Sigmoid colon (tissue), 7 donors: ENCODE measurements around the gene SYNPO. TPM values are rescaled to one million over a fixed set of nuclear protein-coding genes. Genes with fewer than 3 reads are reported as not detected.
A peak's percentile ranks its signal among the peaks of the same experiment; 100 is the strongest.

ENCODE experiments used
- DNase-seq: peaks from one replicate; pipeline ENCODE4 v3.0.0-alpha.2; 2019
- H3K27ac ChIP-seq, 4 donors: fragments of 200-600 bp; sonication (generic); one replicate each; pipeline ENCODE4 v1.5.1; 2016 to 2019; ENCODE audit warnings: mild to moderate bottlenecking in 1 of 4
- H3K27me3 ChIP-seq, 3 donors: fragments of 200-600 bp; sonication (generic); one replicate each; pipeline ENCODE4 v1.5.1; 2019; ENCODE audit warnings: mild to moderate bottlenecking in 1 of 3
- H3K36me3 ChIP-seq, 4 donors: fragments of 200-600 bp; sonication (generic); one replicate each; pipeline ENCODE4 v1.5.1; 2016 to 2019
- H3K4me1 ChIP-seq, 4 donors: fragments of 200-600 bp; sonication (generic); one replicate each; pipeline ENCODE4 v1.5.1; 2017 to 2019
- H3K4me3 ChIP-seq, 4 donors: fragments of 200-600 bp; sonication (generic); one replicate each; pipeline ENCODE4 v1.5.1; 2017 to 2019; ENCODE audit warnings: mild to moderate bottlenecking in 2 of 4, moderate library complexity in 1 of 4
- H3K9me3 ChIP-seq, 4 donors: fragments of 200-600 bp in 3 of 4; sonication (generic) in 3 of 4; one replicate each; pipeline versions ENCODE4 v1.5.1 to v1.6.1; 2013 to 2019
- CTCF ChIP-seq, 4 experiments: fragments of 450-650 bp in 3 of 4; fragments of 200-600 bp in 1 of 4; IDR thresholded peaks; one replicate each; pipeline ENCODE4 v1.5.1; 2016 to 2019; ENCODE audit warnings: antibody characterized with exemption in 4 of 4, mild to moderate bottlenecking in 3 of 4, moderate library complexity in 2 of 4
- EP300 ChIP-seq, 4 donors: sonication (generic); formaldehyde crosslinking; IDR thresholded peaks; one replicate each; pipeline ENCODE4 v1.6.1; 2017; ENCODE audit warnings: antibody characterized with exemption in 4 of 4
- POLR2A ChIP-seq, 2 donors: fragments of 450-650 bp; IDR thresholded peaks; one replicate each; pipeline ENCODE4 v1.6.1; 2016; ENCODE audit warnings: antibody characterized with exemption in 2 of 2, mild to moderate bottlenecking in 2 of 2, moderate library complexity in 2 of 2
- POLR2AphosphoS5 ChIP-seq, 4 donors: sonication (generic); formaldehyde crosslinking; IDR thresholded peaks; one replicate each; pipeline ENCODE4 v1.6.1; 2017; ENCODE audit warnings: antibody characterized with exemption in 4 of 4
- WGBS, 2 donors: extraction: QIAGEN DNeasy Blood & Tissue Kit; methylation state at CpG; one replicate each; pipeline ENCODE4 v1.1.7; 2013; 5-methylcytosine and 5-hydroxymethylcytosine counted together
- intact Hi-C: fragments of 100-400 bp; cut with DNase I; formaldehyde crosslinking; loops from one replicate; pipeline ENCODE4 v1.15.1; 2023
- polyA plus RNA-seq, 3 donors: library from polyadenylated mRNA; stranded (reverse); fragments of 200-250 nt; gene quantifications; one replicate each; pipeline ENCODE4 v1.2.3, GENCODE V29; 2013
- total RNA-seq, 4 donors: library from RNA; depleted of rRNA; stranded (reverse); fragments of >200 nt; gene quantifications; one replicate each; pipeline ENCODE4 v1.1.0, GENCODE V29; 2016
- donor health status: healthy with polysubstance abuse.
- donor health status: Bipolar disorder and iron deficiency.
- donor health status: healthy.

SYNPO gene
- total and polyA plus RNA-seq, 7 donors, result 7.1 to 30.1 (median 18.6) TPM

- Histone ChIP-seq H3K9me3 (no peaks in the 10 kb centered on the region), H3K36me3 (peaks cover 0 to 22% (median 9%) of the 10 kb centered on the region in 4 donors), H3K4me3 (no peak overlapping the region), H3K4me1 (peaks cover 0 to 44% (median 16%) of the 10 kb centered on the region in 4 donors), H3K27me3 (no peaks in the 10 kb centered on the region), H3K27ac (no peak overlapping the region)
- TF ChIP-seq POLR2AphosphoS5 (IDR thresholded peaks at IDR 0.05) (no peak), CTCF (IDR thresholded peaks at IDR 0.05) (no peak), EP300 (IDR thresholded peaks at IDR 0.05) (no peak), POLR2A (IDR thresholded peaks at IDR 0.05) (no peak)
- no peak for DNase-seq
- intact Hi-C loops, result loop anchor here (5.0 kb wide), 1 partner anchor 33 kb away; no protein-coding TSS in a partner anchor
- 91 to 93% methylated on average over 38 of the region's 38 CpGs for WGBS, 2 donors
These were observed 9.9 kb downstream of the SYNPO start for GRCh38 chr5:150650021-150651006.

- intact Hi-C loops, result loop anchor here (5.0 kb wide), 1 partner anchor 34 kb away; no protein-coding TSS in a partner anchor
- no peak for DNase-seq
These were observed 10.9 kb downstream of the SYNPO start for GRCh38 chr5:150651382-150651781.

GRCh38 chr5:150651924-150652671 is 11.6 kb downstream of the SYNPO start:
- H3K27me3 ChIP-seq, result no peaks in the 10 kb centered on the region
- TF ChIP-seq POLR2A (IDR thresholded peaks at IDR 0.05), result no peak
- TF ChIP-seq CTCF (IDR thresholded peaks at IDR 0.05), result no peak
- TF ChIP-seq POLR2AphosphoS5 (IDR thresholded peaks at IDR 0.05), result no peak
- no peak for TF ChIP-seq EP300 (IDR thresholded peaks at IDR 0.05)
- peak overlapping the region in 2 of 4 donors; percentile 1 to 27 for H3K27ac ChIP-seq
- peaks cover 0 to 48% (median 22%) of the 10 kb centered on the region in 4 donors for H3K4me1 ChIP-seq
- no peaks in the 10 kb centered on the region for H3K9me3 ChIP-seq
- H3K4me3 ChIP-seq, result no peak overlapping the region
- H3K36me3 ChIP-seq, result peaks cover 0 to 22% (median 9%) of the 10 kb centered on the region in 4 donors
- 82 to 92% methylated on average over 13 of the region's 13 CpGs for WGBS, 2 donors
- intact Hi-C loops, result loop anchor here (5.0 kb wide), 1 partner anchor 35 kb away; no protein-coding TSS in a partner anchor
- DNase-seq, result no peak

More at GRCh38 chr5:150651382-150651781, 10.9 kb downstream of the SYNPO start:
- Histone ChIP-seq H3K27ac (no peak overlapping the region), H3K4me1 (peaks cover 0 to 45% (median 18%) of the 10 kb centered on the region in 4 donors), H3K27me3 (no peaks in the 10 kb centered on the region), H3K9me3 (no peaks in the 10 kb centered on the region), H3K36me3 (peaks cover 0 to 22% (median 9%) of the 10 kb centered on the region in 4 donors), H3K4me3 (no peak overlapping the region)
- TF ChIP-seq CTCF (IDR thresholded peaks at IDR 0.05), result no peak
- TF ChIP-seq EP300 (IDR thresholded peaks at IDR 0.05), result no peak
- TF ChIP-seq POLR2A (IDR thresholded peaks at IDR 0.05), result no peak
- no peak for TF ChIP-seq POLR2AphosphoS5 (IDR thresholded peaks at IDR 0.05)
- WGBS, 2 donors, result 44 to 48% methylated on average over 1 of the region's 1 CpG

- peaks cover 0 to 48% (median 27%) of the 10 kb centered on the region in 4 donors for H3K4me1 ChIP-seq
- H3K27me3 ChIP-seq, result no peaks in the 10 kb centered on the region
- TF ChIP-seq POLR2A (IDR thresholded peaks at IDR 0.05) (no peak), CTCF (IDR thresholded peaks at IDR 0.05) (no peak), POLR2AphosphoS5 (IDR thresholded peaks at IDR 0.05) (no peak), EP300 (IDR thresholded peaks at IDR 0.05) (no peak)
- H3K9me3 ChIP-seq, result no peaks in the 10 kb centered on the region
- H3K27ac ChIP-seq, result peak overlapping the region in 2 of 4 donors; percentile 28 to 45
- WGBS, 2 donors, result 76 to 79% methylated on average over 5 of the region's 5 CpGs
- intact Hi-C loops, result loop anchor here (5.0 kb wide), 1 partner anchor 36 kb away; no protein-coding TSS in a partner anchor
- H3K36me3 ChIP-seq, result peaks cover 0 to 20% (median 9%) of the 10 kb centered on the region in 4 donors
- DNase-seq, result no peak
- no peak overlapping the region for H3K4me3 ChIP-seq
These were observed 12.8 kb downstream of the SYNPO start for GRCh38 chr5:150653145-150653761.
